K562 (cell line): ENCODE data around the gene VPS13C. TPM values are rescaled to one million over a fixed set of nuclear protein-coding genes. Genes with fewer than 3 reads are reported as not detected.

ENCODE experiments used
- BDP1 ChIP-seq: IDR thresholded peaks from 3 replicates; pipeline ENCODE4 v1.6.1; 2011; ENCODE audit not compliant: insufficient read length, insufficient read depth
- DMBX1 ChIP-seq: fragments of 250-450 bp; sonication (Bioruptor Pico); IDR thresholded peaks from 2 replicates; pipeline ENCODE4 v1.8.0; 2022; ENCODE audit warnings: inconsistent platforms, mild to moderate bottlenecking, moderate library complexity, borderline replicate concordance
- DPF2 ChIP-seq: fragments of 450-650 bp; IDR thresholded peaks from 2 replicates; pipeline ENCODE4 v1.6.1; 2016
- POLR2B ChIP-seq: fragments of 450-650 bp; IDR thresholded peaks from 2 replicates; pipeline ENCODE4 v1.6.1; 2018; ENCODE audit warnings: low read depth; ENCODE audit not compliant: partially characterized antibody
- SMARCA4 ChIP-seq: fragments of 450-650 bp; IDR thresholded peaks from 2 replicates; pipeline ENCODE4 v1.6.1; 2016
- SOX6 ChIP-seq: fragments of 450-650 bp; IDR thresholded peaks from 2 replicates; pipeline ENCODE4 v1.6.1; 2014; ENCODE audit warnings: mild to moderate bottlenecking
- polyA plus RNA-seq, 8 experiments: library from polyadenylated mRNA; depleted of rRNA in 4 of 8; stranded (reverse) in 5 of 8; unstranded in 3 of 8; fragments of >200 nt; fragmentation: Nextera tagmentation in 2 of 8; fragmentation: Illumina TruSeq in 1 of 8; extraction: Ambion mirVana in 2 of 8; extraction: Trizol in 1 of 8; gene quantifications; 2 replicates each; pipeline versions ENCODE4 v1.2.1 to v1.2.3, GENCODE V29; 2011 to 2014; ENCODE audit warnings: inconsistent platforms in 1 of 8, missing spikeins in 1 of 8
- total RNA-seq, 7 experiments: library from RNA; depleted of rRNA in 6 of 7; stranded (reverse); fragments of >200 nt in 6 of 7; fragmentation: Illumina TruSeq in 2 of 7; extraction: Trizol in 2 of 7; gene quantifications; 2 replicates each; pipeline versions ENCODE4 v1.2.1 to v1.2.3, GENCODE V29; 2011 to 2021; ENCODE audit warnings: low replicate concordance in 1 of 7
- TF ChIP-seq, protein P1 (sequence below): fragments of 200-600 bp; sonication (generic); IDR thresholded peaks from one replicate; pipeline ENCODE4 v1.6.1; 2012; ENCODE audit warnings: mild to moderate bottlenecking, low read depth, low read length, inconsistent platforms
- TF ChIP-seq, protein P2 (sequence below): fragments of 450-650 bp; IDR thresholded peaks from 2 replicates; pipeline ENCODE4 v1.6.1; 2016
- TF ChIP-seq, protein P3 (sequence below), 3 experiments: fragments of 200-800 bp in 1 of 3; fragments of 250-450 bp in 1 of 3; fragments of 450-650 bp in 1 of 3; sonication (Bioruptor Pico) in 1 of 3; sonication (Bioruptor generic) in 1 of 3; formaldehyde crosslinking in 1 of 3; IDR thresholded peaks; 2 replicates each; pipeline versions ENCODE4 v1.6.1 to v1.8.0; 2016 to 2022; ENCODE audit warnings: mild to moderate bottlenecking in 2 of 3, missing genetic modification characterization in 2 of 3, missing compliant biosample characterization in 1 of 3, moderate library complexity in 1 of 3

The VPS13C gene
- total and polyA plus RNA-seq, 9 of the 15 experiments (the other 6 are each of a cell fraction or from before 2014, with no cell fraction given) = 5.2 to 32.3 (median 15.7) TPM

GRCh38 chr15:62050115-62050514 is 10.1 kb downstream of the VPS13C start (continued):
- TF ChIP-seq, protein P1, sequence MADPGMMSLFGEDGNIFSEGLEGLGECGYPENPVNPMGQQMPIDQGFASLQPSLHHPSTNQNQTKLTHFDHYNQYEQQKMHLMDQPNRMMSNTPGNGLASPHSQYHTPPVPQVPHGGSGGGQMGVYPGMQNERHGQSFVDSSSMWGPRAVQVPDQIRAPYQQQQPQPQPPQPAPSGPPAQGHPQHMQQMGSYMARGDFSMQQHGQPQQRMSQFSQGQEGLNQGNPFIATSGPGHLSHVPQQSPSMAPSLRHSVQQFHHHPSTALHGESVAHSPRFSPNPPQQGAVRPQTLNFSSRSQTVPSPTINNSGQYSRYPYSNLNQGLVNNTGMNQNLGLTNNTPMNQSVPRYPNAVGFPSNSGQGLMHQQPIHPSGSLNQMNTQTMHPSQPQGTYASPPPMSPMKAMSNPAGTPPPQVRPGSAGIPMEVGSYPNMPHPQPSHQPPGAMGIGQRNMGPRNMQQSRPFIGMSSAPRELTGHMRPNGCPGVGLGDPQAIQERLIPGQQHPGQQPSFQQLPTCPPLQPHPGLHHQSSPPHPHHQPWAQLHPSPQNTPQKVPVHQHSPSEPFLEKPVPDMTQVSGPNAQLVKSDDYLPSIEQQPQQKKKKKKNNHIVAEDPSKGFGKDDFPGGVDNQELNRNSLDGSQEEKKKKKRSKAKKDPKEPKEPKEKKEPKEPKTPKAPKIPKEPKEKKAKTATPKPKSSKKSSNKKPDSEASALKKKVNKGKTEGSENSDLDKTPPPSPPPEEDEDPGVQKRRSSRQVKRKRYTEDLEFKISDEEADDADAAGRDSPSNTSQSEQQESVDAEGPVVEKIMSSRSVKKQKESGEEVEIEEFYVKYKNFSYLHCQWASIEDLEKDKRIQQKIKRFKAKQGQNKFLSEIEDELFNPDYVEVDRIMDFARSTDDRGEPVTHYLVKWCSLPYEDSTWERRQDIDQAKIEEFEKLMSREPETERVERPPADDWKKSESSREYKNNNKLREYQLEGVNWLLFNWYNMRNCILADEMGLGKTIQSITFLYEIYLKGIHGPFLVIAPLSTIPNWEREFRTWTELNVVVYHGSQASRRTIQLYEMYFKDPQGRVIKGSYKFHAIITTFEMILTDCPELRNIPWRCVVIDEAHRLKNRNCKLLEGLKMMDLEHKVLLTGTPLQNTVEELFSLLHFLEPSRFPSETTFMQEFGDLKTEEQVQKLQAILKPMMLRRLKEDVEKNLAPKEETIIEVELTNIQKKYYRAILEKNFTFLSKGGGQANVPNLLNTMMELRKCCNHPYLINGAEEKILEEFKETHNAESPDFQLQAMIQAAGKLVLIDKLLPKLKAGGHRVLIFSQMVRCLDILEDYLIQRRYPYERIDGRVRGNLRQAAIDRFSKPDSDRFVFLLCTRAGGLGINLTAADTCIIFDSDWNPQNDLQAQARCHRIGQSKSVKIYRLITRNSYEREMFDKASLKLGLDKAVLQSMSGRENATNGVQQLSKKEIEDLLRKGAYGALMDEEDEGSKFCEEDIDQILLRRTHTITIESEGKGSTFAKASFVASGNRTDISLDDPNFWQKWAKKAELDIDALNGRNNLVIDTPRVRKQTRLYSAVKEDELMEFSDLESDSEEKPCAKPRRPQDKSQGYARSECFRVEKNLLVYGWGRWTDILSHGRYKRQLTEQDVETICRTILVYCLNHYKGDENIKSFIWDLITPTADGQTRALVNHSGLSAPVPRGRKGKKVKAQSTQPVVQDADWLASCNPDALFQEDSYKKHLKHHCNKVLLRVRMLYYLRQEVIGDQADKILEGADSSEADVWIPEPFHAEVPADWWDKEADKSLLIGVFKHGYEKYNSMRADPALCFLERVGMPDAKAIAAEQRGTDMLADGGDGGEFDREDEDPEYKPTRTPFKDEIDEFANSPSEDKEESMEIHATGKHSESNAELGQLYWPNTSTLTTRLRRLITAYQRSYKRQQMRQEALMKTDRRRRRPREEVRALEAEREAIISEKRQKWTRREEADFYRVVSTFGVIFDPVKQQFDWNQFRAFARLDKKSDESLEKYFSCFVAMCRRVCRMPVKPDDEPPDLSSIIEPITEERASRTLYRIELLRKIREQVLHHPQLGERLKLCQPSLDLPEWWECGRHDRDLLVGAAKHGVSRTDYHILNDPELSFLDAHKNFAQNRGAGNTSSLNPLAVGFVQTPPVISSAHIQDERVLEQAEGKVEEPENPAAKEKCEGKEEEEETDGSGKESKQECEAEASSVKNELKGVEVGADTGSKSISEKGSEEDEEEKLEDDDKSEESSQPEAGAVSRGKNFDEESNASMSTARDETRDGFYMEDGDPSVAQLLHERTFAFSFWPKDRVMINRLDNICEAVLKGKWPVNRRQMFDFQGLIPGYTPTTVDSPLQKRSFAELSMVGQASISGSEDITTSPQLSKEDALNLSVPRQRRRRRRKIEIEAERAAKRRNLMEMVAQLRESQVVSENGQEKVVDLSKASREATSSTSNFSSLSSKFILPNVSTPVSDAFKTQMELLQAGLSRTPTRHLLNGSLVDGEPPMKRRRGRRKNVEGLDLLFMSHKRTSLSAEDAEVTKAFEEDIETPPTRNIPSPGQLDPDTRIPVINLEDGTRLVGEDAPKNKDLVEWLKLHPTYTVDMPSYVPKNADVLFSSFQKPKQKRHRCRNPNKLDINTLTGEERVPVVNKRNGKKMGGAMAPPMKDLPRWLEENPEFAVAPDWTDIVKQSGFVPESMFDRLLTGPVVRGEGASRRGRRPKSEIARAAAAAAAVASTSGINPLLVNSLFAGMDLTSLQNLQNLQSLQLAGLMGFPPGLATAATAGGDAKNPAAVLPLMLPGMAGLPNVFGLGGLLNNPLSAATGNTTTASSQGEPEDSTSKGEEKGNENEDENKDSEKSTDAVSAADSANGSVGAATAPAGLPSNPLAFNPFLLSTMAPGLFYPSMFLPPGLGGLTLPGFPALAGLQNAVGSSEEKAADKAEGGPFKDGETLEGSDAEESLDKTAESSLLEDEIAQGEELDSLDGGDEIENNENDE = no peak
- TF ChIP-seq, protein P2, sequence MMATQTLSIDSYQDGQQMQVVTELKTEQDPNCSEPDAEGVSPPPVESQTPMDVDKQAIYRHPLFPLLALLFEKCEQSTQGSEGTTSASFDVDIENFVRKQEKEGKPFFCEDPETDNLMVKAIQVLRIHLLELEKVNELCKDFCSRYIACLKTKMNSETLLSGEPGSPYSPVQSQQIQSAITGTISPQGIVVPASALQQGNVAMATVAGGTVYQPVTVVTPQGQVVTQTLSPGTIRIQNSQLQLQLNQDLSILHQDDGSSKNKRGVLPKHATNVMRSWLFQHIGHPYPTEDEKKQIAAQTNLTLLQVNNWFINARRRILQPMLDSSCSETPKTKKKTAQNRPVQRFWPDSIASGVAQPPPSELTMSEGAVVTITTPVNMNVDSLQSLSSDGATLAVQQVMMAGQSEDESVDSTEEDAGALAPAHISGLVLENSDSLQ = peak; percentile 56; the same call in 1 of the 2 replicates
- TF ChIP-seq BDP1 = no peak
- TF ChIP-seq SMARCA4 = 0 out of 2 replicates have a peak, but pooled peaks have one; percentile 18
- TF ChIP-seq POLR2B = no peak
- no peak for TF ChIP-seq DMBX1 (CRISPR knock-in tag)
- TF ChIP-seq SOX6 = peak; percentile 32; the same call in 1 of the 2 replicates
- peak; percentile 48; the same call in 1 of the 2 replicates for TF ChIP-seq DPF2
- TF ChIP-seq, protein P3, sequence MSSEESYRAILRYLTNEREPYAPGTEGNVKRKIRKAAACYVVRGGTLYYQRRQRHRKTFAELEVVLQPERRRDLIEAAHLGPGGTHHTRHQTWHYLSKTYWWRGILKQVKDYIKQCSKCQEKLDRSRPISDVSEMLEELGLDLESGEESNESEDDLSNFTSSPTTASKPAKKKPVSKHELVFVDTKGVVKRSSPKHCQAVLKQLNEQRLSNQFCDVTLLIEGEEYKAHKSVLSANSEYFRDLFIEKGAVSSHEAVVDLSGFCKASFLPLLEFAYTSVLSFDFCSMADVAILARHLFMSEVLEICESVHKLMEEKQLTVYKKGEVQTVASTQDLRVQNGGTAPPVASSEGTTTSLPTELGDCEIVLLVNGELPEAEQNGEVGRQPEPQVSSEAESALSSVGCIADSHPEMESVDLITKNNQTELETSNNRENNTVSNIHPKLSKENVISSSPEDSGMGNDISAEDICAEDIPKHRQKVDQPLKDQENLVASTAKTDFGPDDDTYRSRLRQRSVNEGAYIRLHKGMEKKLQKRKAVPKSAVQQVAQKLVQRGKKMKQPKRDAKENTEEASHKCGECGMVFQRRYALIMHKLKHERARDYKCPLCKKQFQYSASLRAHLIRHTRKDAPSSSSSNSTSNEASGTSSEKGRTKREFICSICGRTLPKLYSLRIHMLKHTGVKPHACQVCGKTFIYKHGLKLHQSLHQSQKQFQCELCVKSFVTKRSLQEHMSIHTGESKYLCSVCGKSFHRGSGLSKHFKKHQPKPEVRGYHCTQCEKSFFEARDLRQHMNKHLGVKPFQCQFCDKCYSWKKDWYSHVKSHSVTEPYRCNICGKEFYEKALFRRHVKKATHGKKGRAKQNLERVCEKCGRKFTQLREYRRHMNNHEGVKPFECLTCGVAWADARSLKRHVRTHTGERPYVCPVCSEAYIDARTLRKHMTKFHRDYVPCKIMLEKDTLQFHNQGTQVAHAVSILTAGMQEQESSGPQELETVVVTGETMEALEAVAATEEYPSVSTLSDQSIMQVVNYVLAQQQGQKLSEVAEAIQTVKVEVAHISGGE (CRISPR knock-in tag; IDR thresholded peaks at IDR 0.05) = no peak
- TF ChIP-seq, all 486 proteins: peak for 7
